HG03342 (cell line): ENCODE data around the gene PTPN14.

Experiments
- ATAC-seq: cut with Tn5 transposase; IDR thresholded peaks from one replicate; pipeline ENCODE4 v1.9.1; 2021; ENCODE audit warnings: mild to moderate bottlenecking, moderate library complexity; ENCODE audit not compliant: unreplicated experiment

Gene PTPN14

DNA sequence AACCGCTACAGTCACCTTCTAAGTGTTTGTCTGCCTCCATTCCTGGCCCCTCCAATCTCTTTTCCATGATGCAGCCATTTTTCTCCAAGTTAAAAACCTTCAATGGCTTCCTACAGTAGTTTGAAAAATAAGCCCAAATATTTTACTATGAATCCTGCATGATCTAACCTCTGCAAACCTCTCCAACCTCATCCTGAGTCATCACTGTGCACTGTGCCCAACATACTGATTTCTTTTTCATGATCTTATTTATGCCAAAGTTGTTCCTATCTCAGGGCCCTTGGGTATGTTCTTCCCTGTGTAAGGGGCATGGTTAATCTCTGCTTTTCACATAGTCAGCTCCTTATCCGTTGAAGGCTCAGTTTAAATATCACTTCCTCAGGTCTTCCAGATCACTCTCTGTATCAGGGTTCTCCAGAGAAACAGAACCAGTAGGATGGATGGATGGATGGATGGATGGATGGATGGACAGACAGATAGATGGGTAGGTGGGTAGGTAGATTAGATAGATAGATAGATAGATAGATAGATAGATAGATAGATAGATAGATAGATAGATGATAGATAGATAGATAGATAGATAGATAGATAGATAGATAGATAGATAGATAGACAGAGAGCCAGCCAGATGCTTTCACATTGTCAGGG is 18.1 kb upstream of the PTPN14 start:
- ATAC-seq = no peak

DNA sequence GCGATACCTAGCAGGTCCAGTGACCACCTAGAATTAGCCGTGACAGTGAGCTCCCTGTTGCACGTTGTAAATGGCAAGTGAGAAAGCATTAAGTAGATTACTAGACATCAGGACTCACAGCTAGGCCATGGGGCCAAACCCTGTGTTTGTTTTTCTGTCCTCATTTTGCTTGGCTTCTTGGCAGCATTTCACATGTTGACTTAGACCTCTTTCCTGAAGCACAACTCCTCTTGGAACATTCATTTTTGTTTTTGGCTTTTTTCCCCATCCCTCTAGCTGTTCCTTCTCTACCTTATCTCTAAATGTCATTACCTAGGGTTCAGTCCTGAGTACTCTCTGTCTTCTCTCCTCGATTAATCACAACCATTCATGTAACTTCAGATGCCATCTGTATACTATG is 16.9 kb upstream of the PTPN14 start:
- ATAC-seq = no peak

DNA sequence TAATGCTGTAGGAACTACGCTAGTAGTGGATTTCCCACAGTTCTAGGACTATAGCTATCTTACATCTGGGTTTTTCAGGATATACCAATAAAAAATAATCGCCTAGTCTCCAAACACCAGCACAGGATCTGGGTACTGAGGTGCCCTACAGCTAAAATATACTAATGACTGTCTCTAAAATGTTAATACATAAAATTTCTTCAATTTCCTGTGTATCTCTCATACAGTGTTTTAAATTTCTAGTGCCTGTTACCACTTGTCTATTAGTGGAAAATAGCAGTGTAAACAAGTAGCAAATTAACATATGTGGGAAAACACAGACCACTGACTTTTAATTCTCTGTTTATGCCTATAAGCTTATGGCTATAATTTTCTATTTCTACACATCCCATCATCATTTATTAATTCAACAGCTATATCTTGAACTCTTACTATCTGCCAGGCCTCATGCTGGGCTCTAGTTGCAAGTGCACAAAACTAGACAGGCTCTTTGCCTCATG is 16.1 kb upstream of the PTPN14 start:
- ATAC-seq = no peak

DNA sequence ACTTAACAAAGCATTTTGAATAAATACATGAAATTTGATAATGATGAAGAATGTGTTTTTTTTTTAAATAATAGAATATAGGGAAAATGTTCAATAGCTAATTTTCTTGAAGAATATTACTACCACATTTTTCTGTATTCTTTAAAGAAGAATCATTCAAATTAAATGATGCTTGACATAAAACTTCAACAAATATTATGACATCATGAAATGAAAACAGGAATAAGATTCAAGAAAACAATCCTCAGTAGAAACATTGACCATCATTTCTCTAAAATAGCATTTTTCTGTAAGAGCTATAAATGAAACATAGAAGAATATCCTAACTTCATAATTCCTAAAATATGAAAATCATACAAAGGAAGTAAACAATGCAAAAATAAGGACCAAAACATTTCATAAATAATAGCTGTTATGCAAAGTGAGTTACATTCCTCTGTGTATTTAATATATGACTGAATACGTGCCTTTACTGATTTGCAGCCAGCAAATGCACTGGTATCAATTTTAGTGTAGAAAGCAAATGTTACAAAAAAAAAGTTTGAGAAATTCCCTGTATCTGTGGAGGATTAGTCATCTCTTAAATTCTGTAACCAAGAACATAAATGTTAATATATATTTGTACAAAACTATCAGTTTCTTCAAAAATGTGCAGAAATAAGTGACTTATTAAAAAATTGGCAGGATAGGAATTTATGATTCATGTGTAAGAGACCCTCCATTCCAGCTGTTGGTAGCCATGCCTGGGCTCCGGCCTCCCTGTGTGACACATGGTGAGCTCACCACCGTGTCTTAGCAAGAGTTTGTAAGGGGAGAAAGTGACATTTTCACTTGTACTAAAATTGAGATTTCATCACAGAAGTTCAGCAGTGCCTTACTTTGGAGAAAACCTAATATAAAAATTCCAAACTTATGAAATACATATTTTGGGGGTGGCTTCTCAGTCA is 15.0 kb upstream of the PTPN14 start:
- ATAC-seq = no peak

DNA sequence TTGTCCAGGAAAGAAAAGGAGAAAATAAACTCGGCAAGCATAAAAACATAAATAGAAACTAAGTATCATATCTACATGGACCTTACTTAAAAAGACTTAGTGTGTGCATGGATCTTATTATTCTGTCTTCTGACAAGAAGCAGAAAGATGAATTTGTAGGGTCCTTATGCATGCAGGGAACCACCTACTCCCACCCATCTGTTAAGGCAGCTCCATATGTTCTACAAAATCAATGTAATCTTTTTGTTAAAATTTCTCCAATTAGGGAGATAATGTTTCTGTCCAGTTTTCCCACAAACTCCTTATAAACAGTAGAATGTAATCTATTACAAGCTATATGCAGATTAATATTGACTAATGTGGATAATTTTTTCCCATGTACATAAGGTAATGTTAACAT is 13.9 kb upstream of the PTPN14 start:
- ATAC-seq = no peak

DNA sequence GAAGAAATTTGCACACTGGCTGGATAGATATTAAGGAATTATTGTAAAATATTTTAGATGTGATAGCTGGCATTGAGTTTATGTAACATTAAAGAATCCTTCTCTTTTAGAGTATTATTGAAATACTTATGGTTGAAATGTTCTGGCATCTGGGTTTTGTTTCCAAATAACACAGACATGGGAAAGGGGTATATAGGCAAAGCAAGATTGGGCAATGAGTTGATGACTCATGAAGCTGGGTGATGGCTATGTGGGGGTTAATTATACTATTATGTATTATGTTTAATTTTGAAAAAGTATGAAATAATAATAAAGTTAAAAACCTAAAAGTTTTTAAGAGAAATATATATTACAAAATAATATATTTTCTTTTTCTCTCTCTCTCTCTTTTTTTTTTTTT is 12.5 kb upstream of the PTPN14 start:
- ATAC-seq = no peak

DNA sequence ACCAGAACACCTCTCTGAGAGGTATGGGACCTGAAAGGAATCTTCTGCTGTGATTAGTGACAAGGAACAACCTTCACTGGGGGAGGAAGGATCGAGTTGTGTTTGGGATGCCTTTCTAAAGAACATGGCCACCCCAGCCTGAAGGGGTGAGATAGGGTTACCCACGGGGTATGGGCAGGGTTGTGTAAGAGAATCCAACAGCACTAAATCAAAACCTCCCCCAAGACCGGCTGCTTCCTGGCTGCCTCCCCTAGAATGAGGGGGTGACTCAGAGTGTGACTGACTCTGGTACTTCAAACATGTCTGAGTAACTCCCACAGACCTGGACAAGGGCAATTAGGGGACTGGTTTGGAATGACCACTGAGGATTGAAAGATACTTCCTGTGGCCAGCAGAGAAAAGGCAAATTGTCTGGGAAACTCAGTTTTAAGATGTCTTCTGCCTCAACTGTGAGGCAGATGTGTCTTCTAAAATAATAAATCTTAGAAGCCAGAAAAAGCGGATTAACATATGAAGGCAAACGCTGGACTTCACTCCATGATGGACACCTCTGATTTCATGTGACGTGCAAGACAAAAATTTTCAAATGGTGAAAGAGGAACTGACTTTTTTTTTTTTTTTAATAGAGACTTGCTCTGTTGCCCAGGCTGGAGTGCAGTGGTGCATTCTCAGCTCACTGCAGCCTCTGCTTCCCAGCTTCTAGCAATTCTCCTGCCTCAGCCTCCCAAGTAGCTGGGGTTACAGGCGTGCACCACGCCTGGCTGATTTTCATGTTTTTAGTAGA is 6.7 kb upstream of the PTPN14 start:
- ATAC-seq = peak; percentile 52

DNA sequence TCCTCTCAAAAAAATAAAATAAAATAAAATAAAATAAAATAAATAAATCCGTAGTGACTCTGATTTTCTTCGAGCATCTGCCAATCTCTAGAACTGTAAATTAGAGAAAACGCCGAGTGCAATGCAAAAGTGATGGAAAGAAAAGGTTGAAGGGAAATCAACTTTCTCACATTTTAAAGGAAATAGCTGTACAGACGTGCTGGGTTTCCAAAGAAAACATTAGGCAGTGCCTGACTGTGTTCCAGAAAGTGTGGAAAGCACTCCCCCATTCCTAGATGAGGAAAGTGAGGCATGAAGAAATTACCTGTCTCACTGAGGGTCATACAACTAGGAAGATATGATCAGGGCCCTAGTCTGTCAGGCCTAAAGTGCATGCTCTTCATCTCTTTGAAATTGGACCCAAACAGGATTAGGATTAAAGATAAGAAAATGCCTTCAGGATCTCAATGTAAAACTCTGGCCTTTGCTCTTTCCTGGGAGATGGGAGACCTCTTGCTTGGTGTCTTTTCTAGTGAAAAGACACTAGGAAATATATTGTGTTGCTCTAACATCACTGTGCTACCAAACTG is 1.8 kb upstream of the PTPN14 start:
- ATAC-seq = no peak

DNA sequence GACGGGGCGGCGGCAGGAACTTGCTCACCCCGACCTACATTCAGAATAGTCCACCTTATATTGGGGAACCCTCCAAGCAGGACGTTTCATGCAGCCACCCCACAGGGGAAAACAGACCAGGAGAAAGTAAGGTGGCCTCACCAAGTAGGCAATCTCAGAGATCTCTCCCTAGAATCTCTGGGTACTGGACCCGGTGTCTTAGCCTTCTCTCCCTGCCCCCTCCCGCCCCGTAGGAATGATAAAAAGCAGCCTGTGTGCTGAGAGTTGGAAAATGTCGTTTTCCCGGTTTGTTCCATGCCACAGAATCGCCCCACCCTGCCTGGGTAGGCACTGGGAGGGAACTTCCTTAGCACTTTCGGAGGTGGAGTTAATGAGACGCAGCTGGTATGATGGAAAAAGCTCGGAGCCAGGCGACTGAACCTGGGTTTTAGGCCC is 789 bp upstream of the PTPN14 start:
- no peak for ATAC-seq

DNA sequence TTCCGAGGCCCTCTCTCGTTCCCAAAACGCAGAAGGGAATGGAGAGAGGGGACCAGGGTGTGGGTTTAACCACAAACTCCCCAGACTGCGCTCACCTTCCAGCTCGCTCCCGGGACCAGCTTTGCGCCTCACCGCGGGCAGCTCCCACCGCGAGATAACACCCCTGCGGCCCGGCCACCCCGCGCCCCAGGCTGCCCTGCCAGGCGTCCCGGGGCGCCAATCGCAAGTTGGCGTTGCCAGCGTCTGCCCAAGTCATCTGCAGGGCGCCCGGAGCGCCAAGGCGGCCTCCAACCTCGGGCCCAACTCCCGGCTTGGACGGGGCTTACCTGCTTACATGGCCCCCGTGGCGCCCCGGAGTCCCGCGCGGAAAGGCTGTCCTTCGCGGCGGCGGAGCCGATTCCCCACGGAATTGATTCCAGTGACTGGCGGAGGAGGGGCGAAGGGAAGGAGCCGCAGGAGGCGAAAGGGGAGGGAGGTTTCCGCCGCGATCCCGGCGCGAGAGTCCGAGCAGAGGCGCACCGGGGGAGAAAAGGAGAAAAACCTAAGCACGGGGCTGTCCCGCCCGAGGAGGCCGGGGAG is 456 bp downstream of the PTPN14 start:
- ATAC-seq = no peak

DNA sequence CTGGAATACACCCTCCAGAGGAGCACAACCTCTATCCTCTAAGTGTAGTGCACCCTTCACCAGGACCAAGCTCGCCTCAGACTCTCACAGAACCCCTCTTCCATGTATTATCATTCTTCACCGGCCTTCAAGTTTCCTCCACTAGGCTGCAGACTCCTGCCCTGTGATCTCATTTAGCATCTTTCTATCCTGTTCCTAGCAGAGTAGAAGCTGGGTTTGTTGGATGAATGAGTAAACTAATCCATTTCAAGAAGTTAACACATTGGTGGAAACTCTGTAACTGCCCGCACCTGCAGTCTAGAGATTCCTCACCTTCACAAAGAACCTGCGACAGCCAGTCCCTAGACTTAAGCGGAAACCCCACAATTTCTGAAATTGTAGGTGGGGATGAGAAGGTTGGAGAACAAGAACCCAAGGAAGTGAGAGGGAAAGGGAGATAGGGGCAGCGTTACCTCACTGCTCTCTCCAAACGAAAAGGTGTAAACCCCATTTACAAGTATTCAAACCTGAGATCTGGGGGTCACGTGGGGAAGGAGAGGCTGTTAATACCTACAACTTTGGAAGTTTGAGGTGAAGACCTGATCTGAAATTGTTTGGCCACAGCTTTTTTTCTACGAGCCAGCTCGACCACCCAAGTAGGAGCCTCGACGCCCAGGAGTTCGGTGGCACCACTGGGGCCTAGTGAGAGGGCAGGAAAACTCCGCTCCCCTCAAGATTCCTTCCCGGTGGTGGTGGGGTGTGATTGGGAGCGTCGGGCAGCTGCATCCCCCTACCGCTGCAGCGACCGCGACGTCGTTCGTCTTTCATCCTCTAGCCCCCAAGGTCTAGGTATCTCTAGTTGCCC is 1.2 kb downstream of the PTPN14 start:
- no peak for ATAC-seq

DNA sequence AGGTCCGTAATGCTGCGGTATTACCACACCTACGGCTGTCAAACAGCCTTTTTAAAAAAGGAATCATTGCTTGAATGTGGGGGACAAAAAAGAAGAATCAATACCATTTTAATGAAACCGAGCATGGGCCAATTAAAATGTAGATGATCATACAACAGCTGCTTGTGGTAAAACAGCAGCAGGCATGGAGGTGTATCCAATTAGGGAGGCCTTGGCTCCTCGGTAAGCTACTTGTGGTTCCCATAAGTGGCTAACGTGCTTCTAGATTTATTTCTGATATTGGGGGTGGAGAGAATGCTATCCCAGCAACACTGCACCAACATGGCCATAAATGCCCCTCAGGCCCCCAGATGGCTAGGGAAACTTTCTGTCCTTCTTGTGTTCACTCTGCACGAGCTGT is 1.8 kb downstream of the PTPN14 start:
- no peak for ATAC-seq

DNA sequence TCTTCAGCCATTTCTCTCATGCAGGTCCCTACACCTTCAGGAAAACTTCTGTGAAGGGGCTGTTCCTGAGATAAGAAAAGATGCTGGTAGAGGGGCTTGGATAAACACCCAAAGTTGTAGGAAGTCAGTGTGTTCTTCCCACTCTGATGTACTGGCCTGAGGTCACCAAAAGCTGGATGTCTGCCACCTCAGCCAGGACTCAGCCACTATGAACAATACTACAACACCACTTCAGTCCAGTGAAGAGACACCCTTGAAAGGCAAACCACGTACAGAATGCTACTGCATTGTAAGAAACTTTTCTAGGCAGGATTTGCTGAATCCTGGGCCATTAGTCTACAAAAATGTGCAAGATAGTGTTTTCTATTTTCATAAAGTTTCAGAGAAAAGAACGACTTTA is 2.4 kb downstream of the PTPN14 start:
- no peak for ATAC-seq

DNA sequence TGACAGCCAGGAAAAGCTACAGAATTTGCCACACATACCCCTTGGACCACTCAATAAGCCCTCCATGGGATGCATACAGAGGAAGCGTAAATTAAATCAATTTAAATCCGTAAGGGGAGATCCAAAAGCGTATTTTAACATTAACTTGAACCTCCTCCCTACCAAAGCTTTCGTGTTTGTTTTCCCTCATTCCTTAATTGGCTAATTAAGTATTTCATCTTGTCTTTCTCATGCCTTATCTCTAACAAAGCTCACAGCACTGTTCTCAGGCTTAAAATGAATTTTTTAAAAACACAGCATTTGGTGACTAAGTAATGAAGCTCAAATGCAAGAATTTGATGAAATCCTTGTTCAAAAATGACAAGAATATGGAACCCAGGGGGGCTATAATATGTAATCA is 3.1 kb downstream of the PTPN14 start:
- no peak for ATAC-seq

DNA sequence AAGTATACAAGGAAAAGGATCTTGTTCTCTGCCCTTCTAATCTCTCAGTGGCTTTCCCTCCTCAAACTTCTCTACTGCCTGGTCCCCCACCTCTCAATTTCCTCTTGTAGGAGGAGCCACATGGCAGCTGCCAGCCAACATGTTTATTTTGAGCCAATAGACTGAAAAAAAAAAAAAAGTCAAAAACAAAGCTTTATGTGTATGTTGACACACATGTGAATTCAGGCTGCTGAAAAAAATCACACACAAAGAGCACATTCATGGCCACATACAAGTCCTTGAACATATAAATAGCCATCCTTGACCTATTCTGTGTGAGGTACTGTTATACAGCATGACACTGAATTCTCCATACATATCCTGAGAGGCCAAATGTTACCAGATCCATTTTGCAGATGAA is 3.7 kb downstream of the PTPN14 start:
- no peak for ATAC-seq

DNA sequence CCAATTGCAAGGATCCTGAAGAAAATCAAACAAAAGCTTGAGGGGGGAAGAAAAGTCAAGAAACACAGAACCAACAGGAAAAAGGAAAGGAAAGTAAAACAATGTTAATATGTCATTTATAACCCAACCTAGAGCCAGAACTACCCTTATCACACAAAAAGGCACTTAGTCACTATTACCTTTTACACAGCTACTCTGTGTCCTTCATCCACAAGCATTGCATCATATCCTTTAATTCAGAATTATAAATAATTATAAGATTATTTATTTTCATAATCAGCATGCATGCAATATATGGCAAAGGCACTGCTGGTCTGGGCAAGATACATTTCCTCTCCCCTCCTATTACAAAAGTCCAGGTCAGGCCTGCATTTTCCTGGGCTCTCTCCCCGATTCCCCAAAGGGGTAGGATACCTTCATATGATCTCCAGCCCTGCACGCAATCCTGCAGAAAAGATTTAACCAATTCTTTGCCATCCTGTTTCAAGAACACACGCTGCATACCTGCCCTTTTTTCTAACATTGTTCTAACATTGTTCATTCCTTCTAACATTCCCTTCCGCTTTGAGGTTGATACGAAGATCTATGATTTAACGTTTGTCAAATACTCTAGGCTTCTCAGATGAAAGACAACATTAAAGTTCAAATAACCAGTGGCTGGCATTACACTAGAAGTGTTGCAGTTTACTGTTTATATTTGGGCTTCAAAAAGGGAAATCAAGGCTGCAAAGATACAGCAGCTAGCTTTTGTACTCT is 4.3 kb downstream of the PTPN14 start:
- ATAC-seq = no peak

DNA sequence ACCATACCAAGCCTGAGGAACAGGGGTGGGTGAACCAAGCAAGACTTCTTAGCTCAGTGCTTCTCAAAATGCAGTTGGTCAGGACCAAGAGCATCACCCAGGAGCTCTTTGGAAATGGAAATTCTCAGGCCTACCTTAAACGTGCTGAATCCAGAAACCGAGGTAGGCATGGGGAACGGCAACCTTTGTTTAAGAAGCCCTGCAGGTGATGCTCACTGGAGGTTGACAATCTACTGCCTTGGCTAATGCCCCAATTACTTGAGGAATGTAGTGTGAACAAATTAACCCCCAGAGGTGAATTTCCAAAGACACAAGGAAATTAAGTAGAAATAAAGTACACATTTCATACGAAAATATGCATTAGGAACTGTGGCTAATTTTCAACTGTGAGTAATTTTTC is 5.3 kb downstream of the PTPN14 start:
- no peak for ATAC-seq

DNA sequence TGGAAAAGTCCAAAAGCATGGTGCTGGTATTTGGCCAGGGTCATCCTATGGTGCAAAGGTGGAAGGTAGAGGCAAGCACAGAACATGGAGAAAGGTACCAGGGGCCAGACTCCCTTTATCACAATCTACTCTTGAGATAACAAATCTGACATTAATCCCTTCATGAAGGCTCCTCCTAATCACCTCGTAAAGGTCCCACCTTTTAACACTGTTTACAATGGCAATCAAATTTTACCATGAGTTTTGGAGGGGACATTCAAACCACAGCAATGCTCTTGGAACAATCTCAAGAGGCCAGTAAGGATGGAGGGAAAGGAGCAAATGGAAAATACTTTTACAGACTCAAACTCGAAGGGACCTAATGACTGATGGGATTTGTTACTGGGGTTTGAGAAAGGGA is 6.1 kb downstream of the PTPN14 start:
- ATAC-seq = no peak

DNA sequence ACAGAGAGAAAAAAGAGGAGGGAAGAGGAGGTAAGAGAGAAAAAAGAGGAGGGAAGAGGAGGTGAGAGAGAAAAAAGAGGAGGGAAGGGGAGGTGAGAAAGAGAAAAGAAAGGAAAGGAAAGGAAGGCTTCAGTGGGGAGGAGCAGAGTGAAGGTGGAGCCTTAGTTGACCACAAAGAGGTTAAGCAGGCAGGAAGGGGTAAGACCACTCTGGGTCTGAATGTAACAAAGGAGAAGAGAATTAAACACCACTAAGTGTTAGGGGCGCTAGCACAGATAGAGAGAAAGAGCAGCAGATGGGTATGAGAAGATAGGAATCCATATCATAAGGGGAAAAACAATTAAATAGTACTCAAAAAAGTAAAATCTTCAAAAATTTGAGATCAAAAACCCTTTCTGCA is 6.6 kb downstream of the PTPN14 start:
- no peak for ATAC-seq
